T-cell (primary cell): ENCODE measurements around the gene IRF2BP2. TPM values are rescaled to one million over a fixed set of nuclear protein-coding genes. Genes with fewer than 3 reads are reported as not detected.
A peak's percentile ranks its signal among the peaks of the same experiment; 100 is the strongest.
"Not testable (repeated sequence)": the region's sequence is repeated elsewhere in the genome, so short reads cannot be mapped to it uniquely, and the experiment has no call there.

Source experiments
- ATAC-seq, 4 experiments: fragments of 200-7000 bp in 3 of 4; fragments of 150-1000 bp in 1 of 4; cut with Tn5 transposase; replicated peaks in 1 of 4; 1 replicate in 3 of 4; 2 replicates in 1 of 4; pipeline ENCODE4 v1.10.0; 2021; ENCODE audit warnings: moderate library complexity in 3 of 4, mild to moderate bottlenecking in 2 of 4, moderate number of reproducible peaks in 1 of 4
- CTCF ChIA-PET, 2 donors: fragments of 300-600 bp; sonication (Branson Sonifier 250); formaldehyde crosslinking; loops; one replicate each; lab custom pipeline; 2022; ENCODE audit warnings: antibody characterized with exemption in 2 of 2; lab: Charles Lee
- POLR2A ChIA-PET, 2 donors: fragments of 300-600 bp; sonication (Branson Sonifier 250); formaldehyde crosslinking; loops; one replicate each; lab custom pipeline; 2022; ENCODE audit warnings: antibody characterized with exemption in 2 of 2; lab: Charles Lee
- DNase-seq, 35 experiments: peaks; one replicate each; pipeline versions ENCODE4 v3.0.0 to v3.0.0-alpha.2; 2013 to 2023
- H3K27ac ChIP-seq: one replicate; pipeline ENCODE4 v1.5.1; 2013; ENCODE audit warnings: low read length
- H3K27me3 ChIP-seq, 2 experiments: replicated peaks in 1 of 2; 1 replicate in 1 of 2; 2 replicates in 1 of 2; pipeline versions ENCODE4 v1.6.1 to v1.7.0; 2013; ENCODE audit warnings: low read length in 1 of 2, mixed read lengths in 1 of 2; ENCODE audit not compliant: control insufficient read depth in 2 of 2, insufficient read depth in 2 of 2; ENCODE audit errors: extremely low read depth in 1 of 2
- H3K36me3 ChIP-seq, 2 donors: 1 replicate in 1 of 2; 2 replicates in 1 of 2; pipeline versions ENCODE4 v1.6.1 to v1.7.0; 2013; ENCODE audit warnings: low read length in 1 of 2; ENCODE audit not compliant: control insufficient read depth in 2 of 2, insufficient read depth in 1 of 2; ENCODE audit errors: extremely low read depth in 1 of 2
- H3K4me1 ChIP-seq, 2 experiments: 1 replicate in 1 of 2; 2 replicates in 1 of 2; pipeline versions ENCODE4 v1.6.1 to v1.7.0; 2013; ENCODE audit warnings: low read length in 2 of 2, mixed read lengths in 1 of 2; ENCODE audit not compliant: insufficient read depth in 2 of 2, control insufficient read depth in 1 of 2; ENCODE audit errors: extremely low read depth in 1 of 2
- H3K4me3 ChIP-seq, 2 donors: 1 replicate in 1 of 2; 2 replicates in 1 of 2; pipeline versions ENCODE4 v1.5.1 to v1.7.0; 2013; ENCODE audit warnings: mild to moderate bottlenecking in 2 of 2, low read length in 1 of 2, moderate library complexity in 1 of 2; ENCODE audit not compliant: control insufficient read depth in 1 of 2; ENCODE audit errors: extremely low read depth in 1 of 2
- H3K9me3 ChIP-seq: 2 replicates; pipeline ENCODE4 v1.7.0; 2013
- H3K27ac Mint-ChIP-seq, 2 donors: one replicate each; pipeline ENCODE4 v1.8.0; 2020 to 2021; ENCODE audit warnings: mild to moderate bottlenecking in 2 of 2, mixed read lengths in 2 of 2
- H3K27me3 Mint-ChIP-seq, 2 donors: one replicate each; pipeline ENCODE4 v1.8.0; 2021 to 2022; ENCODE audit warnings: mixed read lengths in 2 of 2
- H3K36me3 Mint-ChIP-seq: one replicate; pipeline ENCODE4 v1.8.0; 2021; ENCODE audit warnings: mixed read lengths
- H3K4me1 Mint-ChIP-seq, 3 donors: one replicate each; pipeline ENCODE4 v1.8.0; 2020 to 2022; ENCODE audit warnings: mixed read lengths in 3 of 3, mild to moderate bottlenecking in 1 of 3
- H3K4me3 Mint-ChIP-seq, 3 donors: one replicate each; pipeline ENCODE4 v1.8.0; 2020 to 2022; ENCODE audit warnings: mild to moderate bottlenecking in 3 of 3, mixed read lengths in 3 of 3, moderate library complexity in 3 of 3
- H3K9me3 Mint-ChIP-seq, 3 donors: one replicate each; pipeline ENCODE4 v1.8.0; 2020 to 2022; ENCODE audit warnings: mixed read lengths in 3 of 3
- WGBS: methylation state at CpG from one replicate; pipeline ENCODE4 v1.1.5; 2013; ENCODE audit warnings: missing lambda C conversion rate; ENCODE audit not compliant: insufficient coverage; 5-methylcytosine and 5-hydroxymethylcytosine counted together
- total RNA-seq, 35 experiments: library from RNA in 6 of 35; stranded (reverse) in 6 of 35; fragments of 120-200 nt in 1 of 35; gene quantifications; one replicate each; pipeline versions ENCODE4 v1.2.1 to v1.2.4 and lab custom pipeline; 2013 to 2026

IRF2BP2 gene
- total RNA-seq, 5 donors from 2014 or later (not counting 1 experiment from before 2014, with no cell fraction given): 141 to 406 (median 163) TPM

GRCh38 chr1:234594575-234594974, 15.4 kb downstream of the IRF2BP2 start:
- POLR2A ChIA-PET: interaction anchor here in 1 of 2 donors (0.6 kb wide), 1 partner anchor 171 kb away, joined by 3 read pairs; no protein-coding TSS in a partner anchor
- H3K4me1 ChIP-seq, H3K27ac ChIP-seq, H3K27ac Mint-ChIP-seq, H3K36me3 ChIP-seq, H3K9me3 Mint-ChIP-seq, ATAC-seq, H3K4me3 Mint-ChIP-seq, H3K27me3 ChIP-seq, DNase-seq, H3K4me3 ChIP-seq, H3K9me3 ChIP-seq, H3K27me3 Mint-ChIP-seq, H3K36me3 Mint-ChIP-seq: not testable (repeated sequence)
- peaks cover 9 to 25% (median 24%) of the 10 kb centered on the region in 3 donors for H3K4me1 Mint-ChIP-seq
- no CpG with 5 or more reads among the region's 4 CpGs for WGBS
- CTCF ChIA-PET: interaction anchor here in 1 of 2 donors (0.6 kb wide), 1 partner anchor 75 kb away, joined by 3 read pairs; no protein-coding TSS in a partner anchor

- POLR2A ChIA-PET: interaction anchor here (0.5 to 0.7 kb wide), 3 partner anchors 9 to 172 kb away, joined by 3 to 7 read pairs (median 5); no protein-coding TSS in a partner anchor
Observed at GRCh38 chr1:234593771-234594504, 16.0 kb downstream of the IRF2BP2 start.

GRCh38 chr1:234593109-234593508, 16.9 kb downstream of the IRF2BP2 start:
- peaks cover 9 to 14% (median 13%) of the 10 kb centered on the region in 3 donors for H3K4me1 Mint-ChIP-seq

More at GRCh38 chr1:234593771-234594504, 16.0 kb downstream of the IRF2BP2 start:
- ATAC-seq (no peak), DNase-seq (no peak)
- H3K27me3 ChIP-seq: peaks cover 0 to 6% of the 10 kb centered on the region in 2 experiments
- Mint-ChIP-seq H3K9me3 (no peaks in the 10 kb centered on the region), H3K27me3 (peaks cover 0 to 4% of the 10 kb centered on the region in 2 donors), H3K4me1 (peaks cover 9 to 19% (median 18%) of the 10 kb centered on the region in 3 donors), H3K4me3 (no peak overlapping the region), H3K36me3 (no peaks in the 10 kb centered on the region), H3K27ac (peak overlapping the region in 1 of 2 donors; percentile 26)
- 75% methylated on average over 4 of the region's 6 CpGs for WGBS
- H3K4me1 ChIP-seq: peaks cover 3 to 4% of the 10 kb centered on the region in 2 experiments
- H3K9me3 ChIP-seq: no peaks in the 10 kb centered on the region
- H3K36me3 ChIP-seq: no peaks in the 10 kb centered on the region
- H3K27ac ChIP-seq: no peak overlapping the region
- CTCF ChIA-PET: interaction anchor here in 1 of 2 donors (0.6 kb wide), 1 partner anchor 75 kb away, joined by 3 read pairs; no protein-coding TSS in a partner anchor
- no peak overlapping the region for H3K4me3 ChIP-seq

GRCh38 chr1:234592240-234592639, 17.7 kb downstream of the IRF2BP2 start:
- no peaks in the 10 kb centered on the region for H3K36me3 Mint-ChIP-seq
- Histone ChIP-seq H3K4me3 (no peak overlapping the region), H3K27ac (no peak overlapping the region), H3K9me3 (no peaks in the 10 kb centered on the region), H3K36me3 (no peaks in the 10 kb centered on the region), H3K4me1 (no peaks in the 10 kb centered on the region), H3K27me3 (peaks cover 0 to 6% of the 10 kb centered on the region in 2 experiments)
- DNase-seq (no peak), ATAC-seq (no peak)
- POLR2A ChIA-PET: no interaction called here
- CTCF ChIA-PET: interaction anchor here in 1 of 2 donors (1.0 kb wide), 1 partner anchor 11 kb away, joined by 3 read pairs; no protein-coding TSS in a partner anchor
- no peak overlapping the region for H3K27ac Mint-ChIP-seq
- no peak overlapping the region for H3K4me3 Mint-ChIP-seq
- peaks cover 0 to 7% of the 10 kb centered on the region in 2 donors for H3K27me3 Mint-ChIP-seq
- H3K9me3 Mint-ChIP-seq: no peaks in the 10 kb centered on the region
- peaks cover 8 to 9% (median 9%) of the 10 kb centered on the region in 3 donors for H3K4me1 Mint-ChIP-seq
- 90% methylated on average over 1 of the region's 5 CpGs for WGBS

More at GRCh38 chr1:234593109-234593508, 16.9 kb downstream of the IRF2BP2 start:
- Mint-ChIP-seq H3K4me3 (no peak overlapping the region), H3K9me3 (no peaks in the 10 kb centered on the region), H3K36me3 (no peaks in the 10 kb centered on the region), H3K27ac (no peak overlapping the region), H3K27me3 (peaks cover 0 to 4% of the 10 kb centered on the region in 2 donors)
- H3K27ac ChIP-seq: no peak overlapping the region
- H3K36me3 ChIP-seq: no peaks in the 10 kb centered on the region
- peaks cover 0 to 6% of the 10 kb centered on the region in 2 experiments for H3K27me3 ChIP-seq
- no peaks in the 10 kb centered on the region for H3K4me1 ChIP-seq
- no peaks in the 10 kb centered on the region for H3K9me3 ChIP-seq
- DNase-seq (no peak), ATAC-seq (no peak)
- POLR2A ChIA-PET: no interaction called here
- CTCF ChIA-PET: no interaction called here
- 93% methylated on average over 3 of the region's 7 CpGs for WGBS
- no peak overlapping the region for H3K4me3 ChIP-seq

- H3K27ac ChIP-seq: no peak overlapping the region
- ATAC-seq (no peak), DNase-seq (no peak)
- H3K4me3 ChIP-seq: no peak overlapping the region
- Mint-ChIP-seq H3K9me3 (no peaks in the 10 kb centered on the region), H3K36me3 (no peaks in the 10 kb centered on the region), H3K4me1 (peaks cover 8 to 9% (median 9%) of the 10 kb centered on the region in 3 donors), H3K27me3 (peaks cover 0 to 12% of the 10 kb centered on the region in 2 donors), H3K27ac (no peak overlapping the region), H3K4me3 (no peak overlapping the region)
- no peaks in the 10 kb centered on the region for H3K36me3 ChIP-seq
- ChIA-PET CTCF (no interaction called here), POLR2A (no interaction called here)
- WGBS: 100% methylated on average over 4 of the region's 4 CpGs
- no peaks in the 10 kb centered on the region for H3K4me1 ChIP-seq
- H3K27me3 ChIP-seq: peaks cover 0 to 6% of the 10 kb centered on the region in 2 experiments
- no peaks in the 10 kb centered on the region for H3K9me3 ChIP-seq
Observed at GRCh38 chr1:234591131-234591530, 18.8 kb downstream of the IRF2BP2 start.

- Mint-ChIP-seq H3K4me1 (peaks cover 8 to 9% (median 9%) of the 10 kb centered on the region in 3 donors), H3K27ac (no peak overlapping the region), H3K27me3 (peaks cover 0 to 12% of the 10 kb centered on the region in 2 donors), H3K36me3 (no peaks in the 10 kb centered on the region), H3K4me3 (no peak overlapping the region), H3K9me3 (no peaks in the 10 kb centered on the region)
- peaks cover 0 to 6% of the 10 kb centered on the region in 2 experiments for H3K27me3 ChIP-seq
- no peak overlapping the region for H3K27ac ChIP-seq
- WGBS: 96% methylated on average over 5 of the region's 7 CpGs
- POLR2A ChIA-PET: no interaction called here
- H3K4me1 ChIP-seq: no peaks in the 10 kb centered on the region
- DNase-seq (no peak), ATAC-seq (no peak)
- no peaks in the 10 kb centered on the region for H3K36me3 ChIP-seq
- CTCF ChIA-PET: interaction anchor here in 1 of 2 donors (0.6 kb wide), 1 partner anchor 141 kb away, joined by 5 read pairs; no protein-coding TSS in a partner anchor
- H3K4me3 ChIP-seq: no peak overlapping the region
- H3K9me3 ChIP-seq: no peaks in the 10 kb centered on the region
Observed at GRCh38 chr1:234589854-234590620, 19.9 kb downstream of the IRF2BP2 start.
